ENCODE results near the gene LY6G6C. TPM values are rescaled to one million over a fixed set of nuclear protein-coding genes. Genes with fewer than 3 reads are reported as not detected.

Gene LY6G6C
- total RNA-seq, 1 experiment from 2014 or later: not detected

DNA sequence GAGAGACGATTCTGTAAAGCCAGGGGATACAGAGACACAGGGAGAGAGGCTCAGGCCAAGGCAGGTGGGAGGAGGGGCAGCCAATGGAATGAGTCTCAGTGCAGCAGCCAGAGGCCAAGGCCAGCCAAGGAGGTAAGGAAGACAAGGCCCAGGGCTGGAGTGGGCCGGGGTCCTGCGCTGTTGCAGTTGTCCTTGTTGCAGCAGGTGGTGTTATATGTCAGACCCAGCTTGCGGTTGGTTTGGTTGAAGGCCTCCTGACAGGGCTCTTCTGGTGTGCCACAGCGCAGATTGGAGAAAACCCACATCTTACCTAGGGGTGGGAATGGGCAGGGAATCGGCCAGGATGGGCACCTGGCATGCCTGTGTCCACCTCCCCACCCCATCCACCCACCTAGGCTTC, 2.5 kb downstream of the LY6G6C start:
- Histone ChIP-seq H3K4ac (ENCODE audit: low read depth, low read length) (no peak overlapping the region), H3K4me1 (ENCODE audit: insufficient read depth, low read length) (peaks cover 10% of the 10 kb centered on the region; the same call in 1 of the 2 replicates), H4K8ac (replicated peaks; ENCODE audit: insufficient read length, low read depth, low read length) (no peak overlapping the region), H3K9me3 (ENCODE audit: control insufficient read depth, low read depth, low read length) (no peaks in the 10 kb centered on the region), H4K5ac (ENCODE audit: insufficient read length, low read depth, low read length) (no peak overlapping the region), H3K9ac (ENCODE audit: extremely low read depth, insufficient read length, low read length) (no peak overlapping the region), H4K20me1 (ENCODE audit: control insufficient read depth, insufficient read depth, insufficient read length) (no peaks in the 10 kb centered on the region), H2AK5ac (ENCODE audit: insufficient read length, low read length) (no peak overlapping the region), H3K4me2 (ENCODE audit: insufficient read depth, insufficient read length, low read length) (no peak overlapping the region), H3K23me2 (ENCODE audit: insufficient read length, low read depth, low read length, poor library complexity, severe bottlenecking) (no peaks in the 10 kb centered on the region), H3K27me3 (ENCODE audit: insufficient read depth, low read length) (no peaks in the 10 kb centered on the region), H3K27ac (ENCODE audit: insufficient read length, low read depth, low read length) (no peak overlapping the region), H4K91ac (ENCODE audit: insufficient read length, low read depth, low read length) (no peak overlapping the region), H3K18ac (ENCODE audit: insufficient read length, low read depth, low read length) (no peak overlapping the region), H3K23ac (ENCODE audit: insufficient read length, low read depth, low read length) (no peak overlapping the region), H3K79me1 (ENCODE audit: insufficient read depth, low read depth, low read length, poor library complexity, severe bottlenecking) (no peaks in the 10 kb centered on the region), H2BK120ac (ENCODE audit: low read depth, low read length, poor library complexity, severe bottlenecking) (no peak overlapping the region), H2BK15ac (ENCODE audit: low read depth, low read length) (no peak overlapping the region), H2BK5ac (ENCODE audit: insufficient read length, low read length) (no peak overlapping the region), H2BK20ac (ENCODE audit: low read depth, low read length, poor library complexity, severe bottlenecking) (no peak overlapping the region), H3K14ac (ENCODE audit: insufficient read depth, low read length) (no peak overlapping the region), H2AFZ (ENCODE audit: low read length) (no peak overlapping the region), H3K79me2 (ENCODE audit: insufficient read depth, low read length) (no peaks in the 10 kb centered on the region), H3T11ph (ENCODE audit: low read length) (no peak overlapping the region), H3K56ac (ENCODE audit: insufficient read length, low read depth, low read length) (no peak overlapping the region), H2BK12ac (ENCODE audit: insufficient read length, low read depth, low read length) (no peak overlapping the region)
- no CpG with 5 or more reads among the region's 6 CpGs for WGBS (ENCODE audit: extremely low coverage, insufficient read length, low lambda C conversion rate)
- H3K27ac Mint-ChIP-seq: peak overlapping the region in 2 of 3 experiments; percentile 87 to 90; a peak in 3 of 7 replicates
- peaks cover 27 to 38% of the 10 kb centered on the region in 2 experiments for H3K4me1 Mint-ChIP-seq
- H3K27me3 Mint-ChIP-seq (ENCODE audit: low read depth): no peaks in the 10 kb centered on the region
- no peaks in the 10 kb centered on the region for H3K36me3 Mint-ChIP-seq (ENCODE audit: insufficient read depth in 1 of 3, low read depth in 3 of 3)
- peak overlapping the region in 1 of 2 experiments; percentile 13; a peak in 2 of 5 replicates for H3K4me3 Mint-ChIP-seq
- TF ChIP-seq, protein P1, sequence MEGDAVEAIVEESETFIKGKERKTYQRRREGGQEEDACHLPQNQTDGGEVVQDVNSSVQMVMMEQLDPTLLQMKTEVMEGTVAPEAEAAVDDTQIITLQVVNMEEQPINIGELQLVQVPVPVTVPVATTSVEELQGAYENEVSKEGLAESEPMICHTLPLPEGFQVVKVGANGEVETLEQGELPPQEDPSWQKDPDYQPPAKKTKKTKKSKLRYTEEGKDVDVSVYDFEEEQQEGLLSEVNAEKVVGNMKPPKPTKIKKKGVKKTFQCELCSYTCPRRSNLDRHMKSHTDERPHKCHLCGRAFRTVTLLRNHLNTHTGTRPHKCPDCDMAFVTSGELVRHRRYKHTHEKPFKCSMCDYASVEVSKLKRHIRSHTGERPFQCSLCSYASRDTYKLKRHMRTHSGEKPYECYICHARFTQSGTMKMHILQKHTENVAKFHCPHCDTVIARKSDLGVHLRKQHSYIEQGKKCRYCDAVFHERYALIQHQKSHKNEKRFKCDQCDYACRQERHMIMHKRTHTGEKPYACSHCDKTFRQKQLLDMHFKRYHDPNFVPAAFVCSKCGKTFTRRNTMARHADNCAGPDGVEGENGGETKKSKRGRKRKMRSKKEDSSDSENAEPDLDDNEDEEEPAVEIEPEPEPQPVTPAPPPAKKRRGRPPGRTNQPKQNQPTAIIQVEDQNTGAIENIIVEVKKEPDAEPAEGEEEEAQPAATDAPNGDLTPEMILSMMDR (conservative IDR thresholded peaks at IDR 0.05): no peak
- DNase-seq: no peak
- no peaks in the 10 kb centered on the region for H3K9me3 Mint-ChIP-seq

Measured in H9 (cell line).